HG02981 (cell line): ENCODE results near the gene TFEB.
A peak's percentile ranks its signal among the peaks of the same experiment; 100 is the strongest.

ENCODE experiments used
- ATAC-seq: cut with Tn5 transposase; IDR thresholded peaks from one replicate; pipeline ENCODE4 v1.9.1; 2021; ENCODE audit warnings: mild to moderate bottlenecking, moderate library complexity; ENCODE audit not compliant: unreplicated experiment

TFEB gene

GRCh38 chr6:41707565-41708200, 27.7 kb downstream of the TFEB start:
- no peak for ATAC-seq

- no peak for ATAC-seq
Measured at GRCh38 chr6:41706876-41707564, 28.4 kb downstream of the TFEB start.

GRCh38 chr6:41705996-41706835, 29.2 kb downstream of the TFEB start:
- peak; percentile 75 for ATAC-seq

GRCh38 chr6:41705311-41705995, 30.0 kb downstream of the TFEB start:
- no peak for ATAC-seq

GRCh38 chr6:41704656-41705310, 30.6 kb downstream of the TFEB start:
- no peak for ATAC-seq

GRCh38 chr6:41704028-41704427, 31.4 kb downstream of the TFEB start:
- no peak for ATAC-seq

- ATAC-seq = no peak
Measured at GRCh38 chr6:41702771-41703494, 32.5 kb downstream of the TFEB start.

- ATAC-seq = no peak
Measured at GRCh38 chr6:41702089-41702745, 33.2 kb downstream of the TFEB start.

GRCh38 chr6:41700463-41701347, 34.7 kb downstream of the TFEB start:
- ATAC-seq = no peak

GRCh38 chr6:41699063-41699462, 36.3 kb downstream of the TFEB start:
- ATAC-seq = no peak

GRCh38 chr6:41697861-41698781, 37.3 kb downstream of the TFEB start:
- no peak for ATAC-seq

- ATAC-seq = no peak
Measured at GRCh38 chr6:41696788-41697187, 38.6 kb downstream of the TFEB start.

- ATAC-seq = no peak
Measured at GRCh38 chr6:41695825-41696224, 39.6 kb downstream of the TFEB start.

GRCh38 chr6:41694815-41695526, 40.4 kb downstream of the TFEB start:
- ATAC-seq = no peak

GRCh38 chr6:41693281-41694240, 41.8 kb downstream of the TFEB start:
- no peak for ATAC-seq

GRCh38 chr6:41692730-41693129, 42.7 kb downstream of the TFEB start:
- ATAC-seq = no peak
